ENCODE measurements around the gene TXNDC17.

The TXNDC17 gene

DNA sequence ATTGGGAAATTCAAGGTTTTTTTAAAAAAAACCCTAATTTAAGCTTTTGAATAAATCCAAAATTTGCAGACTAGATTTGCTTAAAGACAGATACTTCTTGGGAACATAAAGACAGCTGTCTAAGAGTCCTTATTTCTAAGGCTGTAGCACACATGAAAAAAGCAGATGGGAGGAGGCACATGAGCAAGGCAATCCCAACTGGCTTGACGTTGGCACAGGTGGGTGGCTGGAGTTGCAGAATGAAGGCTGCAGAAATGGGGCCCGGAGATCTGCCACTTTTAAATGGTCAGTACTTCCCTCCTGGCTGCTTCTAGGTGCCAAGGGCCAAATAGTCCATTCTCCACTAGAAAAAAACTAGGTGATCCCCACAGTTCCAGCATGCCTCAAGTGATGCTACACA lies 4.8 kb upstream of the TXNDC17 start:
- TF ChIP-seq, protein P1, sequence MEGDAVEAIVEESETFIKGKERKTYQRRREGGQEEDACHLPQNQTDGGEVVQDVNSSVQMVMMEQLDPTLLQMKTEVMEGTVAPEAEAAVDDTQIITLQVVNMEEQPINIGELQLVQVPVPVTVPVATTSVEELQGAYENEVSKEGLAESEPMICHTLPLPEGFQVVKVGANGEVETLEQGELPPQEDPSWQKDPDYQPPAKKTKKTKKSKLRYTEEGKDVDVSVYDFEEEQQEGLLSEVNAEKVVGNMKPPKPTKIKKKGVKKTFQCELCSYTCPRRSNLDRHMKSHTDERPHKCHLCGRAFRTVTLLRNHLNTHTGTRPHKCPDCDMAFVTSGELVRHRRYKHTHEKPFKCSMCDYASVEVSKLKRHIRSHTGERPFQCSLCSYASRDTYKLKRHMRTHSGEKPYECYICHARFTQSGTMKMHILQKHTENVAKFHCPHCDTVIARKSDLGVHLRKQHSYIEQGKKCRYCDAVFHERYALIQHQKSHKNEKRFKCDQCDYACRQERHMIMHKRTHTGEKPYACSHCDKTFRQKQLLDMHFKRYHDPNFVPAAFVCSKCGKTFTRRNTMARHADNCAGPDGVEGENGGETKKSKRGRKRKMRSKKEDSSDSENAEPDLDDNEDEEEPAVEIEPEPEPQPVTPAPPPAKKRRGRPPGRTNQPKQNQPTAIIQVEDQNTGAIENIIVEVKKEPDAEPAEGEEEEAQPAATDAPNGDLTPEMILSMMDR (IDR thresholded peaks at IDR 0.05; ENCODE audit: low read length, missing control alignments), result no peak
- no peak overlapping the region for H3K4me3 ChIP-seq (replicated peaks; ENCODE audit: low read depth, low read length)
- DNase-seq (ENCODE audit: low read depth), result no peak

DNA sequence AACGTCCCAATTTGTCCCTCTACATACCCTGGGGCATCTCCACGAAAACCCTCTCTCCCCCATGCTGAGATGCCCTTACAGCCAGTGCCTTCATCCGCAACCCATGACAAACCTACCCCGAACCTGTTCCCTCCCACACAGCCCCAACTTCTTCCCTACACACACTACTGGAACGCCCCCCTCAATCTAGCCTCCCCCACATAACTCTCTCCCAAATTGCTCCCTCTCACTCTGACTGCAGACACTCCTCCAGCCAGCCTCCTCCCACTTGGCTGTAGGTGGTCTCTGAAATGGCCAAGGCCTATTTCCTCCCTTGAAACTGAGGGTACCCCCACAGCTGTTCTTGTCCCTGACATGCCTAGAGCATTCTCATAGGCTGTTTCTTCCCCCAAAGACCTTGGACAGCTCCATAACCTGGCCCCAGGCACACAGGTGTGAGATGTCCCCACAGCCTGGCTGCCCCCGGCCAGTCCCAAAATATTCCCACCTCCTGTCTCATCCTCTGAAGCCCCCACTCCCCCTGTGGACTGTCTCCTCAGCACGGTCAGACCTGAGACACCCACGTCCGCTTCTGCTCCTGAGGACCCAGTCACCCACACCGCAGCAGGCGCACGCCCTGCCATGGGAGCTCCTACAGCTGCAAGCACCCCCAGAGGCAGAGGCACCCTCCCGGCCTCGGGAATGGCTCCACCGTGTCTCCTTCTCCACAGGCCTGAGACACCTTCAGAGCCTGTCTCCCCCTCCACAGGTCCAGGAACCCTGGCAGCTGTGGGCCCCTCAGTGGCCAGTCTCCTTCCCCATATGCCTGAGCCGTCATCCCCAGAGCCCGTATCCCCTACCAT lies 4.0 kb upstream of the TXNDC17 start:
- no peak overlapping the region for H3K4me3 ChIP-seq (replicated peaks; ENCODE audit: low read depth, low read length)
- TF ChIP-seq, protein P1 (IDR thresholded peaks at IDR 0.05; ENCODE audit: low read length, missing control alignments), result no peak
- no peak for DNase-seq (ENCODE audit: low read depth)

DNA sequence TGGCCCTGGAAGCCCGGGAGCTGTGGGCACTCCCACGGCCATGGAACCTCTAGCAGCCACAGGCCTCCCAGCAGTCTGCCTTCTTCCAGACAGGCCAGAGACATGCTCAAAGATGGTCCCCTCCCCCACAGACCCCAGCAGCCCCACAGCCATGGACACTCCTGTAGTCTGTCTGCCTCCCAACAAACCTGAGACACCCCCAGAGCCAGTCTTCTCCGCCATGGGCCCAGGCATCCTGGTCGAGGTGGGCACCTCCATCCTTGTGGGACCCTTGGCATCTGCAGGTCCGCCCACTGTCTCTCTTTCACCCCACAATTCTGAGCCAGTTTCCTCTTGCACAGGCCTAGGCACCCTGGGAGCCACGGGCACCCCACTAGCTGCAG lies 3.4 kb upstream of the TXNDC17 start:
- no peak for DNase-seq (ENCODE audit: low read depth)
- TF ChIP-seq, protein P1 (IDR thresholded peaks at IDR 0.05; ENCODE audit: low read length, missing control alignments), result no peak
- no peak overlapping the region for H3K4me3 ChIP-seq (replicated peaks; ENCODE audit: low read depth, low read length)

DNA sequence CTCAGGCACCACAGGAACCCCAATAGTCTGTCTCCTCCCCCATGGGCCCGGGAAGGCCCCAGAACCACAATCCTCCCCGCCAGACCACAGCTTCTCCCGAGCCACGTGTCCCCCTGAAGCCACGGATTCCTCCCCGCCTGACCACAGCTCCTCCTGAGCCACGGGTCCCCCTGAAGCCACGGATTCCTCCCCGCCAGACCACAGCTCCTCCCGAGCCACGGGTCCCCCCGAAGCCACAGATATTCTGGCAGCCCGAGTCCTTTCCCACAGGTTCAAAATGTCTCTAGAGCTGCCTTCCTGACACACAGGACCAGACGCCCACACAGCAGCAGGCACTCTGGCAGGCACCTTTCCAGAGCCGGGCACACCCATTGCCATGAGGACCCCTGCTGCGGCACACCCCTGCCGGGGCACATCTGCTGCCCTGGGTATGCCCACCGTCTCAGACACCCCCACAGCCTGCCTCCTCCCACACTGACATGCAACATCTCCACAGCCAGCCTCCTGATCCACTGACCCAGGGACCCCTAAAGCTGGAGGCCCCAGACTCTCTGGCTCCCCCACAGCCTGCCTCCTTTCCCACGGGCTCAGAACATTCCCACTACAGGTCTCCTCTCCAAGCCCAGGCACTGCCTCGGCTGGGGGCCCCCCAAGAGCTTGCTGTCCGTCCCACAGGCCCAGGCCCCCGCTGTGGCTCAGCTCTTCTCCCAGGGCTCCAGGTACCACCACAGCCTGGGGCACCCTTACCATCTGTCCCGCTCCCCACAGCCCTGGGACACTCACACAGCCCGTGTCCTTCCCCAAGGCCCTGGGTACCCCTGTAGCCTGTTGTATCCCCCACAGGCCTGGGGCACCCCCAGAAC lies 2.6 kb upstream of the TXNDC17 start:
- TF ChIP-seq, protein P1 (IDR thresholded peaks at IDR 0.05; ENCODE audit: low read length, missing control alignments), result no peak
- DNase-seq (ENCODE audit: low read depth), result no peak
- no peak overlapping the region for H3K4me3 ChIP-seq (replicated peaks; ENCODE audit: low read depth, low read length)

DNA sequence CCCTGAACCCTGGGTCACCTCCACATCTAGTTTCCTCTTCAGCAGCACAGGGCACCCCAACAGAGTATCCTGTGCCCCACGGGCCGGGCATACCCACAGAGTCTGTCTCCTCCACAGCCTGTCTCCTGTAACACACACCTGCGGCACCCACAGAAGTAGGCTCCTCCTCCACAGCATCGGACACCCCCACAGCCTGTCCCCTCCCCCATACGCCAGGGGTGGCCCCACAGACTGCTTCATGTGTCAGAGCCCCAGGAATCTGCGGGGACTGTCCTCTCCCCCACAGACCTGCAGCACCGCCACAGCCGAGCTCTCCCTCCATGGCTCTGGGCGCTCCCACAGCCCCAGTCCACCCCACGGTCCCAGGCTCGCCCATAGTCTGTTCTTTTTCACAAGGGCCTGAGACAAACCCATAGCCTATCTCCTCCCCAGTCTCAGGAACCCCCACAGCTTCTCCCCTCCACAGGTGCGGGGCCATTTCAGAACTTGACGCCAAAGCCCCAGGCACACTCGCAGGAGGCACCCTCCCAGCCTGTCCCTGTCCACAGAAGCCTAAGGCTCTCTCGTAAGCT lies 1.8 kb upstream of the TXNDC17 start:
- TF ChIP-seq, protein P1 (IDR thresholded peaks at IDR 0.05; ENCODE audit: low read length, missing control alignments), result no peak
- no peak for DNase-seq (ENCODE audit: low read depth)
- peak overlapping the region; percentile 96 for H3K4me3 ChIP-seq (replicated peaks; ENCODE audit: low read depth, low read length)

DNA sequence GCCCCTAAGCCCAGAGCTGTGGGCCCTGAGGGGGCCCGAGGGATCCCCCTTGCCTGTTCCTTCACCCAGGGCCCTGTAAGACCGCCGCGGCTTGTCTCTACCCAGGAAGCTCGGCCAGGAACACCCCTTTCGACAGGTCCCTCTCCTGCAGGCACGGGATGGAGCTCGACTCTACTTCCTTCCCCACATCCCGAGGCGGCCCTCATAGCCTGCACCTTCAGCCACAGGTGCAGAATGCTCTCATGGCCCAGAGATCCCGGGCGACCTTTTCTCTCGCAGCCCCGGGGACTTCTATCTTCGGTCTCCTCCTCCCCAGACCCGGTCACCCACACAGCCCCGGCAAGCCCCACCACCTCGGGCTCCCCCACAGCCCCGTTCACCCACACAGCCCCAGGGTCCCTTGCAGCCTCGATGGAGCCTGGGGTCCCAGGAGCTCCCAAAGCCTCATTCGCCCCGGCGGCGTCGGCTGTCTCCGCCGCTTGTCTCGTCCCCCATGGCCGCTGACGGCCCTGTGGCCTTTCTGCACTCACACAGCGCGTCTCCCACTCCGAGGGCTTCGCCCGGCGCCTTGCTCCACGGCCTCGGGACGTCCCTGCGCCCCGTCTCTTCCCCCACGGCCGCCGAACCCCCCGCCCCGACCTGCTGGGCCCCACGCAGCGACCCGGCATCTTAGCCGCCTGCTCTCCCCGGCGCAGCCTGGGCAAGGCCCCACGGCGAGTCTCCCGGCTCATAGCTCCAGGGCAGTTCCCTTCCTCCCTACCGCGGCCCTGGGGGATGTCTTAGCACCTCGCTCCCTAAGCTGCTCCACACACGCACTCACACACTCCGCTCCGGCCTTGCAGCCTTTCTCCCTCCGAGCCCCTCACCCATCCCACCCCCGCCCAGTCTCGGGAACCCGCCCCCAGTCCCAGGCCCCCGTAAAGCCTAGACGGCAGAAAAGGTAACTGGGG lies 999 bp upstream of the TXNDC17 start:
- peak overlapping the region; percentile 96 for H3K4me3 ChIP-seq (replicated peaks; ENCODE audit: low read depth, low read length)
- peak; percentile 45 for DNase-seq (ENCODE audit: low read depth)
- TF ChIP-seq, protein P1 (IDR thresholded peaks at IDR 0.05; ENCODE audit: low read length, missing control alignments), result no peak

Data from fibroblast of pulmonary artery (primary cell).